Stimulated activated CD8-positive, alpha-beta memory T cell treated with anti-CD3 and anti-CD28 coated beads, Interleukin-12 subunit alpha, Interleukin-12 subunit beta, amount 100 ng/mL, for 24 hours (primary cell): ENCODE results near the gene TRIM44.
"Not testable (repeated sequence)": the region's sequence is repeated elsewhere in the genome, so short reads cannot be mapped to it uniquely, and the experiment has no call there.

ENCODE experiments used
- DNase-seq: peaks from one replicate; pipeline ENCODE4 v3.0.0-alpha.2; 2020; ENCODE audit errors: extremely low read depth

TRIM44 gene

GRCh38 chr11:35632301-35632700 is 30.3 kb upstream of the TRIM44 start:
- DNase-seq: no peak

- no peak for DNase-seq
Measured at GRCh38 chr11:35633827-35634423, 28.6 kb upstream of the TRIM44 start.

- DNase-seq: no peak
Measured at GRCh38 chr11:35635933-35636332, 26.6 kb upstream of the TRIM44 start.

- DNase-seq: no peak
Measured at GRCh38 chr11:35639591-35640179, 22.9 kb upstream of the TRIM44 start.

GRCh38 chr11:35641171-35641897 is 21.2 kb upstream of the TRIM44 start:
- DNase-seq: no peak

GRCh38 chr11:35641964-35642363 is 20.6 kb upstream of the TRIM44 start:
- DNase-seq: no peak

- no peak for DNase-seq
Measured at GRCh38 chr11:35647421-35648093, 15.0 kb upstream of the TRIM44 start.

GRCh38 chr11:35650006-35650405 is 12.6 kb upstream of the TRIM44 start:
- no peak for DNase-seq

- no peak for DNase-seq
Measured at GRCh38 chr11:35650467-35650866, 12.1 kb upstream of the TRIM44 start.

GRCh38 chr11:35651263-35651662 is 11.3 kb upstream of the TRIM44 start:
- no peak for DNase-seq

- not testable (repeated sequence) for DNase-seq
Measured at GRCh38 chr11:35652786-35653185, 9.8 kb upstream of the TRIM44 start.

- no peak for DNase-seq
Measured at GRCh38 chr11:35654711-35655110, 7.9 kb upstream of the TRIM44 start.

GRCh38 chr11:35655254-35655653 is 7.3 kb upstream of the TRIM44 start:
- DNase-seq: no peak

GRCh38 chr11:35655856-35656255 is 6.7 kb upstream of the TRIM44 start:
- no peak for DNase-seq

GRCh38 chr11:35658020-35658948 is 4.3 kb upstream of the TRIM44 start:
- DNase-seq: no peak

GRCh38 chr11:35661534-35661933 is 1.0 kb upstream of the TRIM44 start:
- no peak for DNase-seq

- DNase-seq: no peak
Measured at GRCh38 chr11:35662061-35662648, 420 bp upstream of the TRIM44 start.

- DNase-seq: no peak
Measured at GRCh38 chr11:35663408-35663702, 780 bp downstream of the TRIM44 start.

- DNase-seq: no peak
Measured at GRCh38 chr11:35664977-35665441, 2.4 kb downstream of the TRIM44 start.

- no peak for DNase-seq
Measured at GRCh38 chr11:35667257-35667656, 4.7 kb downstream of the TRIM44 start.

- not testable (repeated sequence) for DNase-seq
Measured at GRCh38 chr11:35668350-35668749, 5.8 kb downstream of the TRIM44 start.
